ENCODE results near the gene TMEM119.

Gene TMEM119

DNA sequence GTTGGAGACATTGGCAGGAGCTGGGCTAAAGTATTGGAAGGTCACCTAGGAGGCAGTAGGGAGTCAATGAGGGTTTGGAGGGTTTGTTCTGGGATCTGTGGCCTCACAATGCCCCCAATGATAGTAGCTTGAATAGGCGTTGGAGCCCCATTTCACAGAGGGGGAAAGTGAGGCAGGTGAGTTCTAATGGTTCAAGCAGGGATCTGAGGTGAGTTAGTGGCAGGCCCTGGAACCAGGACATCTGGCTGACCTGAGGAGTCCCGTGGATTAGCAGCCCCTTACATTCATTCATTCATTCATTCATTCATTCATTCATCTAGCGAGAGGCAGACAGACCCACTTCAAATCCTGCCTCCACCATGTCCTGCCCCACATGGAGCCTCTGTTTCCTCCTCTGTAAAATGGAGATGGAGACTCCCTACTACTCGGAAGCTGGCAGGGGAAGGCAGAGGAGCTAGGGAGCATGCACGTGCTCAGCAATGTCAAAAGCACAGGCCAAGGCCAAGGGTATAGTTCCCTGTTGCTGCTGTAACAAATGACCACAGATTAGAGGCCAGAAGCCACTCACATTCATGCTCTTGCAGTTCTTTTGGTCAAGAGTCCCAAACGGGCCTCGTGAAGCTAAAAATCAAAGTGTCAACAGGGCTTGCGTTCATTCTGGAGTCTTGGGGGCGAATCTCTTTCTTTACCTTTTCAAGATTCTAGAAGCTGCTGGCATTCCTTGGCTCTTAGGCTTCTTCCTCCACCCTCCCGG lies 2.2 kb upstream of the TMEM119 start:
- Histone ChIP-seq H3K27me3 (replicated peaks; ENCODE audit: control insufficient read depth, insufficient read depth, low read length, poor library complexity, severe bottlenecking) (no peaks in the 10 kb centered on the region), H3K4me1 (ENCODE audit: control insufficient read depth, insufficient read depth, low read length, poor library complexity, severe bottlenecking) (no peaks in the 10 kb centered on the region), H3K4me3 (ENCODE audit: insufficient read depth, low read depth, low read length, poor library complexity, severe bottlenecking) (no peak overlapping the region), H3K27ac (ENCODE audit: insufficient read depth, low read length, poor library complexity, severe bottlenecking) (no peak overlapping the region), H3K9me3 (ENCODE audit: control insufficient read depth, low read length) (no peaks in the 10 kb centered on the region), H3K36me3 (ENCODE audit: control insufficient read depth, insufficient read depth, low read length) (no peaks in the 10 kb centered on the region)
- no peak for DNase-seq

DNA sequence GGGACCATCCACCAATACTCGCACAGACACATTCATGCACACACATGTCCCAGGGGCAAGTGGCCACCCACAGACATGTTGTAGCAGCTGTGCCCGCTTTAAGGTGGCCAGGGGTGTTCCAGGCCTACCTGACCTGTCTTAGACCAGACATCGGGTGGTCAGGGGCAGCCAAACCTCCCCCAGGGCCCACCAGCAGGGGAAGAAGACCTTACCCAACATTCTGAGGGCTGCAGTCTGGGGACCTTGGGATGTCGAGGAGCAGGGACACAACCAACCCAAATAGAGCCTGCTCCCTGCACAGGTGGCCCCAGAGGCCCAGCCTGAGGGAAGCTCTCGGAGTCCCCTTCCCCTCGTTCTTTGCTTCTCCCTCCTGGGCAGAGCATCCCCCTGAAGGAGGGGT lies 1.7 kb upstream of the TMEM119 start:
- DNase-seq = no peak
- Histone ChIP-seq H3K36me3 (ENCODE audit: control insufficient read depth, insufficient read depth, low read length) (no peaks in the 10 kb centered on the region), H3K9me3 (ENCODE audit: control insufficient read depth, low read length) (no peaks in the 10 kb centered on the region), H3K27ac (ENCODE audit: insufficient read depth, low read length, poor library complexity, severe bottlenecking) (no peak overlapping the region), H3K27me3 (replicated peaks; ENCODE audit: control insufficient read depth, insufficient read depth, low read length, poor library complexity, severe bottlenecking) (no peaks in the 10 kb centered on the region), H3K4me1 (ENCODE audit: control insufficient read depth, insufficient read depth, low read length, poor library complexity, severe bottlenecking) (no peaks in the 10 kb centered on the region), H3K4me3 (ENCODE audit: insufficient read depth, low read depth, low read length, poor library complexity, severe bottlenecking) (no peak overlapping the region)

GRCh38 chr12:108598553-108599250 lies 818 bp upstream of the TMEM119 start:
- Histone ChIP-seq H3K27ac (ENCODE audit: insufficient read depth, low read length, poor library complexity, severe bottlenecking) (no peak overlapping the region), H3K36me3 (ENCODE audit: control insufficient read depth, insufficient read depth, low read length) (no peaks in the 10 kb centered on the region), H3K9me3 (ENCODE audit: control insufficient read depth, low read length) (no peaks in the 10 kb centered on the region), H3K27me3 (replicated peaks; ENCODE audit: control insufficient read depth, insufficient read depth, low read length, poor library complexity, severe bottlenecking) (no peaks in the 10 kb centered on the region), H3K4me3 (ENCODE audit: insufficient read depth, low read depth, low read length, poor library complexity, severe bottlenecking) (no peak overlapping the region), H3K4me1 (ENCODE audit: control insufficient read depth, insufficient read depth, low read length, poor library complexity, severe bottlenecking) (no peaks in the 10 kb centered on the region)
- no peak for DNase-seq

DNA sequence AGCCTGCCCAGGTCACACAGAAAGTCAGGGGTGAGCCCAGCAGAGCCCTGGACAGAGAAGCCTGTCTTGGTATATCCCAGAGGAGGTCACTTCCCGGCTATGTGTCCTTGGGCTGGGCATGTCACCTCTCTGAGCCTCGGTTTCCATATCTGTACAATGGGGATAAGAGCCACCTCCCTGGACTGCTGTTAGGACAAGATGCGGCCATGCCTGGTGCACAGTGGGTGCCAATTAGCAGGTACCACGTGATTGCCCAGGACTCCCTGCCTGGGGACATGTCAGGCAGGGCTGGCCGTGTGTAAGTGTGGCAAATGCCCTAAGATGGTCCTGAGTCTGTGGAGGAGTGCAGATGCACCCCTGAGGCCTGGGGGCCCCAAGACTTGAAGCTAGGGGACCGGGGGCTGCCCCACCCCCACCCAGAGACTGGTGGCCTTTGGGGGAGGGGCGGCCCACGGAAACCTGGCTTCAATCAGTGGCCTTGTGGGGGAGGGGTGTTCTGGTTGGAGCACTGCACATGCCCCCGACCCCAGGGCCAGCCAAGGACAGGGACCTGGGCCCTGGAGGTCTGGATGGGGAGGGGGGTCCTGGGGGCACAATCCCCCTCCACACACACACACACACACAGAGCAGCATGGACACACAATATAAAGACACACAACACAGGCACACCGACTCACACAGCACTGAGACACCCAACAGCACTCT lies 878 bp downstream of the TMEM119 start:
- H3K36me3 ChIP-seq (ENCODE audit: control insufficient read depth, insufficient read depth, low read length) = no peaks in the 10 kb centered on the region
- H3K4me1 ChIP-seq (ENCODE audit: control insufficient read depth, insufficient read depth, low read length, poor library complexity, severe bottlenecking) = no peaks in the 10 kb centered on the region
- no peak overlapping the region for H3K4me3 ChIP-seq (ENCODE audit: insufficient read depth, low read depth, low read length, poor library complexity, severe bottlenecking)
- H3K9me3 ChIP-seq (ENCODE audit: control insufficient read depth, low read length) = no peaks in the 10 kb centered on the region
- DNase-seq = no peak
- no peaks in the 10 kb centered on the region for H3K27me3 ChIP-seq (replicated peaks; ENCODE audit: control insufficient read depth, insufficient read depth, low read length, poor library complexity, severe bottlenecking)
- H3K27ac ChIP-seq (ENCODE audit: insufficient read depth, low read length, poor library complexity, severe bottlenecking) = no peak overlapping the region

GRCh38 chr12:108595711-108596647 lies 1.9 kb downstream of the TMEM119 start:
- no peak for DNase-seq
- Histone ChIP-seq H3K27ac (ENCODE audit: insufficient read depth, low read length, poor library complexity, severe bottlenecking) (no peak overlapping the region), H3K9me3 (ENCODE audit: control insufficient read depth, low read length) (no peaks in the 10 kb centered on the region), H3K4me3 (ENCODE audit: insufficient read depth, low read depth, low read length, poor library complexity, severe bottlenecking) (no peak overlapping the region), H3K4me1 (ENCODE audit: control insufficient read depth, insufficient read depth, low read length, poor library complexity, severe bottlenecking) (no peaks in the 10 kb centered on the region), H3K36me3 (ENCODE audit: control insufficient read depth, insufficient read depth, low read length) (no peaks in the 10 kb centered on the region), H3K27me3 (replicated peaks; ENCODE audit: control insufficient read depth, insufficient read depth, low read length, poor library complexity, severe bottlenecking) (no peaks in the 10 kb centered on the region)

DNA sequence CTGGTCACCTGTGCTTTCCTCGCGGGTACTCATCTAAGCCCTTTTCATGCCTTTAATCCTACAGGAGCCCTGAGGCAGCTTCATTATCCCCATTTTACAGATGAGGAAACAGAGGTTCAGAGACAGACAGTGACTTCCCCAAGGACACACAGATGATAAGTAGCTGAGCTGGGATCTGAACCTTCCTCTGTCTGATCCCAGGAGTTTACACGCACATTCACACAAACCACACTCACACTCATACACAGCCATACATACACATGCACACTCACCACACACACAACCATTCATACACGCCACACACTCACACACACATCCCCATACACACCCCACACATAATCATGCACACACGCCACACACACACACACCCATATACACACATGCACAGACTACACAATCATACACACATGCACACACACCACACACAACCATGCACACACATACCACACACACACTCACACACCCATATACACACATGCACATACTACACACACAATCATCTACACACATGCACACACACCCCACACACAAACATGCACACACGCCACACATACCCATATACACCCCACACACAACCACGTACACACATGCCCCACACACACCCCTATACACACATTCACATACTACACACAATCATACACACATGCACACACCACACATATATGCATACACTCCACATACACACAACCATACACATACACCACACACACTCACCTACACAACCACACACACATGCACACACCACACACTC lies 2.7 kb downstream of the TMEM119 start:
- Histone ChIP-seq H3K4me3 (ENCODE audit: insufficient read depth, low read depth, low read length, poor library complexity, severe bottlenecking) (no peak overlapping the region), H3K9me3 (ENCODE audit: control insufficient read depth, low read length) (no peaks in the 10 kb centered on the region), H3K27me3 (replicated peaks; ENCODE audit: control insufficient read depth, insufficient read depth, low read length, poor library complexity, severe bottlenecking) (no peaks in the 10 kb centered on the region), H3K4me1 (ENCODE audit: control insufficient read depth, insufficient read depth, low read length, poor library complexity, severe bottlenecking) (no peaks in the 10 kb centered on the region), H3K27ac (ENCODE audit: insufficient read depth, low read length, poor library complexity, severe bottlenecking) (no peak overlapping the region), H3K36me3 (ENCODE audit: control insufficient read depth, insufficient read depth, low read length) (no peaks in the 10 kb centered on the region)
- DNase-seq = no peak

DNA sequence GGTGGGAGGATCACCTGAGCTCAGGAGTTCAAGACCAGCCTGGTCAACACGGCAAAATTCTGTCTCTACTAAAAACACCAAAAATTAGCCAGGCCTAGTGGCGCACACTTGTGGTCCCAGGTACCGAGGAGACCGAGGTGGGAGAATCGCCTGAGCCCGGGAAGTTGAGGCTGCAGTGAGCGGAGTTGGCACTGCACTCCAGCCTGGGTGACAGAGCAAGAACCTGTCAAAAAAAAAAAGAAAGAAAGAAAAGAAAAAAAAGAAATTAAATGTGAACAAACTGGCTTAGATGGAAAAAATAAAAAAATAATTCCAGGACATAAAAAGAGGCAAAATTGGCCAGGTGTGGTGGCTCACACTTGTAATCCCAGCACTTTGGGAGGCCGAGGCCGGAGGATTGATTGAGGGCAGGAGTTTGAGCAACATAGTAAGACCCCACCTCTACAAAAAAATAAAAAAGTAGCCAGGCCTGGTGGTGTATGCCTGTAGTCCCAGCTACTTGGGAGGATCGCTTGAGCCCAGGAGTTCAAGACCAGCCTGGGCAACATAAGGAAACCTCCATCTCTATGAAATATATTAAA lies 3.5 kb downstream of the TMEM119 start:
- no peaks in the 10 kb centered on the region for H3K4me1 ChIP-seq (ENCODE audit: control insufficient read depth, insufficient read depth, low read length, poor library complexity, severe bottlenecking)
- no peaks in the 10 kb centered on the region for H3K9me3 ChIP-seq (ENCODE audit: control insufficient read depth, low read length)
- H3K27me3 ChIP-seq (replicated peaks; ENCODE audit: control insufficient read depth, insufficient read depth, low read length, poor library complexity, severe bottlenecking) = no peaks in the 10 kb centered on the region
- H3K4me3 ChIP-seq (ENCODE audit: insufficient read depth, low read depth, low read length, poor library complexity, severe bottlenecking) = no peak overlapping the region
- no peak overlapping the region for H3K27ac ChIP-seq (ENCODE audit: insufficient read depth, low read length, poor library complexity, severe bottlenecking)
- H3K36me3 ChIP-seq (ENCODE audit: control insufficient read depth, insufficient read depth, low read length) = no peaks in the 10 kb centered on the region
- DNase-seq = no peak

GRCh38 chr12:108592033-108592909 lies 5.6 kb downstream of the TMEM119 start:
- Histone ChIP-seq H3K4me3 (ENCODE audit: insufficient read depth, low read depth, low read length, poor library complexity, severe bottlenecking) (no peak overlapping the region), H3K27me3 (replicated peaks; ENCODE audit: control insufficient read depth, insufficient read depth, low read length, poor library complexity, severe bottlenecking) (no peaks in the 10 kb centered on the region), H3K4me1 (ENCODE audit: control insufficient read depth, insufficient read depth, low read length, poor library complexity, severe bottlenecking) (no peaks in the 10 kb centered on the region), H3K27ac (ENCODE audit: insufficient read depth, low read length, poor library complexity, severe bottlenecking) (no peak overlapping the region), H3K36me3 (ENCODE audit: control insufficient read depth, insufficient read depth, low read length) (no peaks in the 10 kb centered on the region), H3K9me3 (ENCODE audit: control insufficient read depth, low read length) (no peaks in the 10 kb centered on the region)
- DNase-seq = no peak

Data from effector memory CD4-positive, alpha-beta T cell (primary cell).